Glutamatergic neuron (in vitro differentiated cells): ENCODE measurements around the gene CCDC27. TPM values are rescaled to one million over a fixed set of nuclear protein-coding genes. Genes with fewer than 3 reads are reported as not detected.

Experiments
- DNase-seq: peaks from one replicate; pipeline ENCODE4 v3.0.0; 2022
- H3K27ac Mint-ChIP-seq: one replicate; pipeline ENCODE4 v1.8.0; 2020; ENCODE audit warnings: mild to moderate bottlenecking, mixed read lengths, inconsistent platforms; ENCODE audit not compliant: unreplicated experiment
- H3K27me3 Mint-ChIP-seq: one replicate; pipeline ENCODE4 v1.8.0; 2020; ENCODE audit warnings: mild to moderate bottlenecking, moderate library complexity, mixed read lengths, inconsistent platforms; ENCODE audit not compliant: unreplicated experiment
- H3K36me3 Mint-ChIP-seq: one replicate; pipeline ENCODE4 v1.8.0; 2020; ENCODE audit warnings: mild to moderate bottlenecking, mixed read lengths, inconsistent platforms; ENCODE audit not compliant: unreplicated experiment
- H3K4me1 Mint-ChIP-seq: one replicate; pipeline ENCODE4 v1.8.0; 2020; ENCODE audit warnings: mild to moderate bottlenecking, low read depth, mixed read lengths, inconsistent platforms; ENCODE audit not compliant: unreplicated experiment
- H3K4me3 Mint-ChIP-seq: one replicate; pipeline ENCODE4 v1.8.0; 2020; ENCODE audit warnings: mild to moderate bottlenecking, mixed read lengths, inconsistent platforms; ENCODE audit not compliant: unreplicated experiment
- H3K9me3 Mint-ChIP-seq: one replicate; pipeline ENCODE4 v1.8.0; 2020; ENCODE audit warnings: mild to moderate bottlenecking, moderate library complexity, mixed read lengths, inconsistent platforms; ENCODE audit not compliant: unreplicated experiment
- CTCF ChIP-seq: fragments of 200-600 bp; sonication (generic); IDR thresholded peaks from one replicate; pipeline ENCODE4 v1.5.0; 2021; ENCODE audit not compliant: partially characterized antibody, unreplicated experiment
- total RNA-seq: library from RNA; stranded (reverse); fragmentation: NEBNext Ultra II Directional; extraction: Animal tissue kit (Norgen Biotek cat#: 25700); gene quantifications from one replicate; pipeline ENCODE4 v1.2.1, GENCODE V29; 2021; ENCODE audit not compliant: unreplicated experiment

The CCDC27 gene
- total RNA-seq, 1 donor from 2014 or later, result not detected

DNA sequence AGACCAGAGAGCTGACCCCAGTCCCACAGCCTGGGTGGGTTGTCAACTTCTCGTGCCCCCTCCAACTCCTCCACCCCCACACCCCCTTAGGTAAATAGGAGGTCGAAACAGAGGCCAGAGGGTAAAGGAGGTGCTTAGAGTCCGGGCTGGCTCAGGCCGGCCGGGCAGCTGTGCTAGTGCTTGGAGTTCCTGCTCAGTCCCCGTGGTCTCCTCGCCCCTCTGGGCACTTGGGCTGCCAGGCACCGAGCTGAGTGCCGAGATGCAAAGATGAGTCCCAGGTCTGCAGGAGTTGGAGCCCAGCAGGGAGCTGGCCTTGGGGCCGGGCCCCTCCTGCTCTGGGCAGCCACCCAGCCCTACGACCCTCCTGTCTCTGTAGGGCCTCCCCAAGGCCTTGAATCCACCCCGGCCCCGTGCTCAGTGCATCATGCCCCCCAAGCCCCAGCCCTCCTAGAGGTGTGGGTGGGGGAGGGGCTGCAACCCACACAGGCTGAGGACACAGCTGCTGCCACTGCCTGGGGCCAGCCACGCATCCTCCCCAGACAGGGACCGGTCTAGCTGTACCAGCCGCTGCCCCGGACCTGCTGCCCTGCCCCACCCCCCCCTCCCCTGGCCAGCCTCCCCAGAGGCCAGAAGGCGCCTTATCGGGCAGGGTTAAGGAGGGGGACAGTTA, 22.2 kb downstream of the CCDC27 start:
- Mint-ChIP-seq H3K27me3 (peaks cover 7% of the 10 kb centered on the region), H3K4me3 (no peak overlapping the region), H3K4me1 (peaks cover 15% of the 10 kb centered on the region), H3K36me3 (no peaks in the 10 kb centered on the region), H3K27ac (no peak overlapping the region), H3K9me3 (peaks cover 6% of the 10 kb centered on the region)
- peak; percentile 38 for DNase-seq
- no peak for TF ChIP-seq CTCF

DNA sequence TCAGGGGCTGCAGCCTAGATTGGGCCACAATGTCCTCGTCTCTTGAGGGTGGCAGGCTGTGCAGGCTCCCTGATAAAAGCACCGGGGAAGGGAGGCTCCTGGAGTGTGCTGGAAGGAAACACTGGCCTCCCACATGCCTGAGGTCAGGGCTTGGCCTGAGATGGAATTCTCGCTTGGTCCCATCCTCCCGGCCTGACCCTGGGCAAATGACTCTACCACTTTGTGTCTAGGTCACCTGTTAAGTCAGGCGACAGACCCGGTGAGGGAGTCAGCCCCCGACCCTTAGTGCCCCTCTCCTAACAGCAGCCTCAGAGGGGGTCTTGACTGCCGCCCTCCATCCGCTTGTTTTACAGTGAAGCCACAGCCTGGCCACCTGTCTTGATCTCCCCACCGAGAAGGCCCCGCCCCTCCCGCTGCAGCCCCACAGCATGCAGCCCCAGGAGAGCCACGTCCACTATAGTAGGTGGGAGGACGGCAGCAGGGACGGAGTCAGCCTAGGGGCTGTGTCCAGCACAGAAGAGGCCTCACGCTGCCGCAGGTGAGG, 22.8 kb downstream of the CCDC27 start:
- DNase-seq, result no peak
- H3K36me3 Mint-ChIP-seq, result no peaks in the 10 kb centered on the region
- H3K4me3 Mint-ChIP-seq, result peak overlapping the region; percentile 34
- peaks cover 19% of the 10 kb centered on the region for H3K4me1 Mint-ChIP-seq
- peaks cover 6% of the 10 kb centered on the region for H3K9me3 Mint-ChIP-seq
- H3K27me3 Mint-ChIP-seq, result peaks cover 7% of the 10 kb centered on the region
- H3K27ac Mint-ChIP-seq, result no peak overlapping the region
- no peak for TF ChIP-seq CTCF

- DNase-seq, result peak; percentile 57
- H3K4me3 Mint-ChIP-seq, result no peak overlapping the region
- peaks cover 6% of the 10 kb centered on the region for H3K9me3 Mint-ChIP-seq
- H3K4me1 Mint-ChIP-seq, result peaks cover 17% of the 10 kb centered on the region
- H3K27ac Mint-ChIP-seq, result no peak overlapping the region
- no peak for TF ChIP-seq CTCF
- no peaks in the 10 kb centered on the region for H3K36me3 Mint-ChIP-seq
- H3K27me3 Mint-ChIP-seq, result peaks cover 6% of the 10 kb centered on the region
Measured at GRCh38 chr1:3775490-3776230, 23.4 kb downstream of the CCDC27 start.

- H3K4me1 Mint-ChIP-seq, result peaks cover 13% of the 10 kb centered on the region
- peaks cover 8% of the 10 kb centered on the region for H3K9me3 Mint-ChIP-seq
- TF ChIP-seq CTCF, result no peak
- peaks cover 4% of the 10 kb centered on the region for H3K27me3 Mint-ChIP-seq
- no peak for DNase-seq
- no peaks in the 10 kb centered on the region for H3K36me3 Mint-ChIP-seq
- no peak overlapping the region for H3K27ac Mint-ChIP-seq
- no peak overlapping the region for H3K4me3 Mint-ChIP-seq
Measured at GRCh38 chr1:3776231-3776961, 24.1 kb downstream of the CCDC27 start.
